ENCODE data around the gene SND1.

Gene SND1

DNA sequence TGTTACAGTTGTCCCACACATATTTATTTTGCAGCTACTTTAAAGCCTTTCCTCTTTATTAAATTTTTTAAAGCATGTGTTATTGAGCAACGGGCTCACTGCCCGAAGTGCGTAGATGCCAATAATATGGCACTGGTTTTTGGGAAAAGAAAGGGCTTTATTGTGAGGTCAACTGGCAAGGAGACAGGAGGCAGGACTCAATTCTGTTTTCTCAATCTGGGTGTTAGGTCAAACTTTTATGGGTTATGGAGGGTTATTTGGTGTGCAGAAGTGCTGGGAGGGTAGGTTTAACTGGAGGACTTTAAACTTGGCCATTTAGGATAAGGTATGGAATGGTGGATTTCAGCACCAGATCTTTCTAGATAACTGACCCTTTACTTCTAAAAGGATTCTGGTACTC lies 195.6 kb downstream of the SND1 start (continued):
- TF ChIP-seq, protein P1, sequence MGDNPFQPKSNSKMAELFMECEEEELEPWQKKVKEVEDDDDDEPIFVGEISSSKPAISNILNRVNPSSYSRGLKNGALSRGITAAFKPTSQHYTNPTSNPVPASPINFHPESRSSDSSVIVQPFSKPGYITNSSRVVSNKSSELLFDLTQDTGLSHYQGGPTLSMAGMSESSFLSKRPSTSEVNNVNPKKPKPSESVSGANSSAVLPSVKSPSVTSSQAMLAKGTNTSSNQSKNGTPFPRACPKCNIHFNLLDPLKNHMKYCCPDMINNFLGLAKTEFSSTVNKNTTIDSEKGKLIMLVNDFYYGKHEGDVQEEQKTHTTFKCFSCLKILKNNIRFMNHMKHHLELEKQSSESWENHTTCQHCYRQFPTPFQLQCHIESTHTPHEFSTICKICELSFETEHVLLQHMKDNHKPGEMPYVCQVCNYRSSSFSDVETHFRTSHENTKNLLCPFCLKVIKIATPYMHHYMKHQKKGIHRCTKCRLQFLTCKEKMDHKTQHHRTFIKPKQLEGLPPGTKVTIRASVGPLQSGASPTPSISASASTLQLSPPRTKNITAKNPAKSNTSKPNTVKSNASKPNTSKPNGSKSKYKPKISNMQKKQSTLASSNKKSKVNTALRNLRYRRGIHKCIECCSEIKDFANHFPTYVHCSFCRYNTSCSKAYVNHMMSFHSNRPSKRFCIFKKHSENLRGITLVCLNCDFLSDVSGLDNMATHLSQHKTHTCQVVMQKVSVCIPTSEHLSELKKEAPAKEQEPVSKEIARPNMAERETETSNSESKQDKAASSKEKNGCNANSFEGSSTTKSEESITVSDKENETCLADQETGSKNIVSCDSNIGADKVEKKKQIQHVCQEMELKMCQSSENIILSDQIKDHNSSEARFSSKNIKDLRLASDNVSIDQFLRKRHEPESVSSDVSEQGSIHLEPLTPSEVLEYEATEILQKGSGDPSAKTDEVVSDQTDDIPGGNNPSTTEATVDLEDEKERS (tag by site-specific recombination; IDR thresholded peaks at IDR 0.05), result no peak
- TF ChIP-seq ZNF311 (tag by site-specific recombination; IDR thresholded peaks at IDR 0.05; ENCODE audit: borderline replicate concordance) (no peak), ZBTB26 (tag by site-specific recombination; optimal IDR thresholded peaks at IDR 0.05) (no peak), ZNF223 (tag by site-specific recombination; IDR thresholded peaks at IDR 0.05) (no peak), ZNF18 (tag by site-specific recombination; IDR thresholded peaks at IDR 0.05) (no peak), OVOL3 (tag by site-specific recombination; IDR thresholded peaks at IDR 0.05) (no peak), ZNF501 (tag by site-specific recombination; IDR thresholded peaks at IDR 0.05) (no peak), ZNF510 (tag by site-specific recombination; IDR thresholded peaks at IDR 0.05; ENCODE audit: insufficient replicate concordance) (no peak)
- TF ChIP-seq, protein P2, sequence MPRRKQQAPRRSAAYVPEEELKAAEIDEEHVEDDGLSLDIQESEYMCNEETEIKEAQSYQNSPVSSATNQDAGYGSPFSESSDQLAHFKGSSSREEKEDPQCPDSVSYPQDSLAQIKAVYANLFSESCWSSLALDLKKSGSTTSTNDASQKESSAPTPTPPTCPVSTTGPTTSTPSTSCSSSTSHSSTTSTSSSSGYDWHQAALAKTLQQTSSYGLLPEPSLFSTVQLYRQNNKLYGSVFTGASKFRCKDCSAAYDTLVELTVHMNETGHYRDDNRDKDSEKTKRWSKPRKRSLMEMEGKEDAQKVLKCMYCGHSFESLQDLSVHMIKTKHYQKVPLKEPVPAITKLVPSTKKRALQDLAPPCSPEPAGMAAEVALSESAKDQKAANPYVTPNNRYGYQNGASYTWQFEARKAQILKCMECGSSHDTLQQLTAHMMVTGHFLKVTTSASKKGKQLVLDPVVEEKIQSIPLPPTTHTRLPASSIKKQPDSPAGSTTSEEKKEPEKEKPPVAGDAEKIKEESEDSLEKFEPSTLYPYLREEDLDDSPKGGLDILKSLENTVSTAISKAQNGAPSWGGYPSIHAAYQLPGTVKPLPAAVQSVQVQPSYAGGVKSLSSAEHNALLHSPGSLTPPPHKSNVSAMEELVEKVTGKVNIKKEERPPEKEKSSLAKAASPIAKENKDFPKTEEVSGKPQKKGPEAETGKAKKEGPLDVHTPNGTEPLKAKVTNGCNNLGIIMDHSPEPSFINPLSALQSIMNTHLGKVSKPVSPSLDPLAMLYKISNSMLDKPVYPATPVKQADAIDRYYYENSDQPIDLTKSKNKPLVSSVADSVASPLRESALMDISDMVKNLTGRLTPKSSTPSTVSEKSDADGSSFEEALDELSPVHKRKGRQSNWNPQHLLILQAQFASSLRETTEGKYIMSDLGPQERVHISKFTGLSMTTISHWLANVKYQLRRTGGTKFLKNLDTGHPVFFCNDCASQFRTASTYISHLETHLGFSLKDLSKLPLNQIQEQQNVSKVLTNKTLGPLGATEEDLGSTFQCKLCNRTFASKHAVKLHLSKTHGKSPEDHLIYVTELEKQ (tag by site-specific recombination; IDR thresholded peaks at IDR 0.05; ENCODE audit: borderline replicate concordance), result no peak
- TF ChIP-seq, protein P3, sequence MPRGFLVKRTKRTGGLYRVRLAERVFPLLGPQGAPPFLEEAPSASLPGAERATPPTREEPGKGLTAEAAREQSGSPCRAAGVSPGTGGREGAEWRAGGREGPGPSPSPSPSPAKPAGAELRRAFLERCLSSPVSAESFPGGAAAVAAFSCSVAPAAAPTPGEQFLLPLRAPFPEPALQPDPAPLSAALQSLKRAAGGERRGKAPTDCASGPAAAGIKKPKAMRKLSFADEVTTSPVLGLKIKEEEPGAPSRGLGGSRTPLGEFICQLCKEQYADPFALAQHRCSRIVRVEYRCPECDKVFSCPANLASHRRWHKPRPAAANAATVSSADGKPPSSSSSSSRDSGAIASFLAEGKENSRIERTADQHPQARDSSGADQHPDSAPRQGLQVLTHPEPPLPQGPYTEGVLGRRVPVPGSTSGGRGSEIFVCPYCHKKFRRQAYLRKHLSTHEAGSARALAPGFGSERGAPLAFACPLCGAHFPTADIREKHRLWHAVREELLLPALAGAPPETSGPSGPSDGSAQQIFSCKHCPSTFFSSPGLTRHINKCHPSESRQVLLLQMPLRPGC (tag by site-specific recombination; IDR thresholded peaks at IDR 0.05), result no peak
- TF ChIP-seq, protein P4, sequence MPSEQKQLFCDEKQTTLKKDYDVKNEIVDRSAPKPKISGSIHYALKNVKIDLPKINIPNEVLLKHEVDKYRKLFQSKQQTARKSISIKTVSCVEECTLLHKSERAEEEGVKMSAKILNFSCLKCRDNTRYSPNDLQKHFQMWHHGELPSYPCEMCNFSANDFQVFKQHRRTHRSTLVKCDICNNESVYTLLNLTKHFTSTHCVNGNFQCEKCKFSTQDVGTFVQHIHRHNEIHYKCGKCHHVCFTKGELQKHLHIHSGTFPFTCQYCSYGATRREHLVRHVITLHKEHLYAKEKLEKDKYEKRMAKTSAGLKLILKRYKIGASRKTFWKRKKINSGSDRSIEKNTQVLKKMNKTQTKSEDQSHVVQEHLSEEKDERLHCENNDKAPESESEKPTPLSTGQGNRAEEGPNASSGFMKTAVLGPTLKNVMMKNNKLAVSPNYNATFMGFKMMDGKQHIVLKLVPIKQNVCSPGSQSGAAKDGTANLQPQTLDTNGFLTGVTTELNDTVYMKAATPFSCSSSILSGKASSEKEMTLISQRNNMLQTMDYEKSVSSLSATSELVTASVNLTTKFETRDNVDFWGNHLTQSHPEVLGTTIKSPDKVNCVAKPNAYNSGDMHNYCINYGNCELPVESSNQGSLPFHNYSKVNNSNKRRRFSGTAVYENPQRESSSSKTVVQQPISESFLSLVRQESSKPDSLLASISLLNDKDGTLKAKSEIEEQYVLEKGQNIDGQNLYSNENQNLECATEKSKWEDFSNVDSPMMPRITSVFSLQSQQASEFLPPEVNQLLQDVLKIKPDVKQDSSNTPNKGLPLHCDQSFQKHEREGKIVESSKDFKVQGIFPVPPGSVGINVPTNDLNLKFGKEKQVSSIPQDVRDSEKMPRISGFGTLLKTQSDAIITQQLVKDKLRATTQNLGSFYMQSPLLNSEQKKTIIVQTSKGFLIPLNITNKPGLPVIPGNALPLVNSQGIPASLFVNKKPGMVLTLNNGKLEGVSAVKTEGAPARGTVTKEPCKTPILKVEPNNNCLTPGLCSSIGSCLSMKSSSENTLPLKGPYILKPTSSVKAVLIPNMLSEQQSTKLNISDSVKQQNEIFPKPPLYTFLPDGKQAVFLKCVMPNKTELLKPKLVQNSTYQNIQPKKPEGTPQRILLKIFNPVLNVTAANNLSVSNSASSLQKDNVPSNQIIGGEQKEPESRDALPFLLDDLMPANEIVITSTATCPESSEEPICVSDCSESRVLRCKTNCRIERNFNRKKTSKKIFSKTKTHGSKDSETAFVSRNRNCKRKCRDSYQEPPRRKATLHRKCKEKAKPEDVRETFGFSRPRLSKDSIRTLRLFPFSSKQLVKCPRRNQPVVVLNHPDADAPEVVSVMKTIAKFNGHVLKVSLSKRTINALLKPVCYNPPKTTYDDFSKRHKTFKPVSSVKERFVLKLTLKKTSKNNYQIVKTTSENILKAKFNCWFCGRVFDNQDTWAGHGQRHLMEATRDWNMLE (tag by site-specific recombination; conservative IDR thresholded peaks at IDR 0.05; ENCODE audit: low read depth), result no peak
